Measurements from ENCODE around the gene TMEM147.

TMEM147 gene

DNA sequence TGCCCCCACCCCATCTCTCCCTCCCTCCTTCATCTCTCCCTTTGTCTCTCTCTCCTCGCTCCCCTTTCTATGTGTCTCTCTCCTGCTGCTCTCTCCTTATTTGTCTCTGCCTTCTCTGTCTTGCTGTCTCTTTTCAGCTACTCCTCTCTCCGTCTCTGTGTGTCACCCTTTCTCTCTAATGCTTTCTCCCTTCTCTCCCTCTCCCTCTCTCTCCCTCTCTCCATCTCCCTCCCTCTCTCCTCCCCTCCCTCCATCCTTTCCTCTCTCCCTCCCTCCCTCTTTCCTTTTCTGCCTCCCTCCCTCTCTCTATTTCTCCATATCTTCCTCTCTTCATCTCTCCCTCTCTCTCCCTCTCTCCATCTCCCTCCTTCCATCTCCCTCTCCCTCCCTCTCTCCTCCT is 17.4 kb downstream of the TMEM147 start:
- no peaks in the 10 kb centered on the region for H3K36me3 ChIP-seq (ENCODE audit: control insufficient read depth in 2 of 2, insufficient read depth in 1 of 2, low read length in 2 of 2)
- H3K4me3 ChIP-seq (ENCODE audit: low read depth, low read length): no peak overlapping the region
- no peaks in the 10 kb centered on the region; the same call in 1 of the 2 replicates for H3K9me3 ChIP-seq (ENCODE audit: control insufficient read depth, insufficient read depth, low read depth, low read length)
- H3K4me1 ChIP-seq (ENCODE audit: control insufficient read depth, insufficient read depth, low read length): peaks cover 10% of the 10 kb centered on the region
- TF ChIP-seq ZNF621 (tag by site-specific recombination; IDR thresholded peaks at IDR 0.05) (peak; percentile 47; the same call in 1 of the 2 replicates), BCL11B (tag by site-specific recombination; IDR thresholded peaks at IDR 0.05; ENCODE audit: low read depth) (no peak), ZNF366 (tag by site-specific recombination; conservative IDR thresholded peaks at IDR 0.05) (peak; percentile 99), ZNF169 (tag by site-specific recombination; IDR thresholded peaks at IDR 0.05) (peak; percentile 98), ZNF157 (tag by site-specific recombination; IDR thresholded peaks at IDR 0.05) (0 out of 2 replicates have a peak, but pooled peaks have one; percentile 21), GFI1B (tag by site-specific recombination; IDR thresholded peaks at IDR 0.05) (no peak), ZBTB17 (tag by site-specific recombination; IDR thresholded peaks at IDR 0.05) (0 out of 2 replicates have a peak, but pooled peaks have one; percentile 24), ZNF274 (IDR thresholded peaks at IDR 0.05; ENCODE audit: low read length) (no peak), ZNF274 (tag by site-specific recombination; IDR thresholded peaks at IDR 0.05; ENCODE audit: borderline replicate concordance) (no peak), PRDM1 (tag by site-specific recombination; IDR thresholded peaks at IDR 0.05) (peak; percentile 99), ZNF776 (tag by site-specific recombination; IDR thresholded peaks at IDR 0.05; ENCODE audit: borderline replicate concordance) (0 out of 2 replicates have a peak, but pooled peaks have one; percentile 77), ZNF394 (tag by site-specific recombination; IDR thresholded peaks at IDR 0.05; ENCODE audit: borderline replicate concordance) (peak; percentile 77; the same call in 1 of the 2 replicates), ZNF660 (tag by site-specific recombination; IDR thresholded peaks at IDR 0.05) (no peak), RBAK (tag by site-specific recombination; IDR thresholded peaks at IDR 0.05) (no peak), ZBTB48 (tag by site-specific recombination; IDR thresholded peaks at IDR 0.05) (no peak), ZNF596 (tag by site-specific recombination; IDR thresholded peaks at IDR 0.05) (peak; percentile 89), ZNF473 (tag by site-specific recombination; IDR thresholded peaks at IDR 0.05) (peak; percentile 76), ZNF791 (tag by site-specific recombination; IDR thresholded peaks at IDR 0.05) (no peak; the same call in 1 of the 2 replicates)
- TF ChIP-seq, protein P1, sequence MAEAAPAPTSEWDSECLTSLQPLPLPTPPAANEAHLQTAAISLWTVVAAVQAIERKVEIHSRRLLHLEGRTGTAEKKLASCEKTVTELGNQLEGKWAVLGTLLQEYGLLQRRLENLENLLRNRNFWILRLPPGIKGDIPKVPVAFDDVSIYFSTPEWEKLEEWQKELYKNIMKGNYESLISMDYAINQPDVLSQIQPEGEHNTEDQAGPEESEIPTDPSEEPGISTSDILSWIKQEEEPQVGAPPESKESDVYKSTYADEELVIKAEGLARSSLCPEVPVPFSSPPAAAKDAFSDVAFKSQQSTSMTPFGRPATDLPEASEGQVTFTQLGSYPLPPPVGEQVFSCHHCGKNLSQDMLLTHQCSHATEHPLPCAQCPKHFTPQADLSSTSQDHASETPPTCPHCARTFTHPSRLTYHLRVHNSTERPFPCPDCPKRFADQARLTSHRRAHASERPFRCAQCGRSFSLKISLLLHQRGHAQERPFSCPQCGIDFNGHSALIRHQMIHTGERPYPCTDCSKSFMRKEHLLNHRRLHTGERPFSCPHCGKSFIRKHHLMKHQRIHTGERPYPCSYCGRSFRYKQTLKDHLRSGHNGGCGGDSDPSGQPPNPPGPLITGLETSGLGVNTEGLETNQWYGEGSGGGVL (tag by site-specific recombination; IDR thresholded peaks at IDR 0.05): peak; percentile 83
- TF ChIP-seq, protein P2, sequence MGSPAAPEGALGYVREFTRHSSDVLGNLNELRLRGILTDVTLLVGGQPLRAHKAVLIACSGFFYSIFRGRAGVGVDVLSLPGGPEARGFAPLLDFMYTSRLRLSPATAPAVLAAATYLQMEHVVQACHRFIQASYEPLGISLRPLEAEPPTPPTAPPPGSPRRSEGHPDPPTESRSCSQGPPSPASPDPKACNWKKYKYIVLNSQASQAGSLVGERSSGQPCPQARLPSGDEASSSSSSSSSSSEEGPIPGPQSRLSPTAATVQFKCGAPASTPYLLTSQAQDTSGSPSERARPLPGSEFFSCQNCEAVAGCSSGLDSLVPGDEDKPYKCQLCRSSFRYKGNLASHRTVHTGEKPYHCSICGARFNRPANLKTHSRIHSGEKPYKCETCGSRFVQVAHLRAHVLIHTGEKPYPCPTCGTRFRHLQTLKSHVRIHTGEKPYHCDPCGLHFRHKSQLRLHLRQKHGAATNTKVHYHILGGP (tag by site-specific recombination; IDR thresholded peaks at IDR 0.05): 0 out of 2 replicates have a peak, but pooled peaks have one; percentile 53
- TF ChIP-seq, protein P3, sequence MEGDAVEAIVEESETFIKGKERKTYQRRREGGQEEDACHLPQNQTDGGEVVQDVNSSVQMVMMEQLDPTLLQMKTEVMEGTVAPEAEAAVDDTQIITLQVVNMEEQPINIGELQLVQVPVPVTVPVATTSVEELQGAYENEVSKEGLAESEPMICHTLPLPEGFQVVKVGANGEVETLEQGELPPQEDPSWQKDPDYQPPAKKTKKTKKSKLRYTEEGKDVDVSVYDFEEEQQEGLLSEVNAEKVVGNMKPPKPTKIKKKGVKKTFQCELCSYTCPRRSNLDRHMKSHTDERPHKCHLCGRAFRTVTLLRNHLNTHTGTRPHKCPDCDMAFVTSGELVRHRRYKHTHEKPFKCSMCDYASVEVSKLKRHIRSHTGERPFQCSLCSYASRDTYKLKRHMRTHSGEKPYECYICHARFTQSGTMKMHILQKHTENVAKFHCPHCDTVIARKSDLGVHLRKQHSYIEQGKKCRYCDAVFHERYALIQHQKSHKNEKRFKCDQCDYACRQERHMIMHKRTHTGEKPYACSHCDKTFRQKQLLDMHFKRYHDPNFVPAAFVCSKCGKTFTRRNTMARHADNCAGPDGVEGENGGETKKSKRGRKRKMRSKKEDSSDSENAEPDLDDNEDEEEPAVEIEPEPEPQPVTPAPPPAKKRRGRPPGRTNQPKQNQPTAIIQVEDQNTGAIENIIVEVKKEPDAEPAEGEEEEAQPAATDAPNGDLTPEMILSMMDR (tag by site-specific recombination; IDR thresholded peaks at IDR 0.05): 0 out of 2 replicates have a peak, but pooled peaks have one; percentile 27
- TF ChIP-seq, protein P4, sequence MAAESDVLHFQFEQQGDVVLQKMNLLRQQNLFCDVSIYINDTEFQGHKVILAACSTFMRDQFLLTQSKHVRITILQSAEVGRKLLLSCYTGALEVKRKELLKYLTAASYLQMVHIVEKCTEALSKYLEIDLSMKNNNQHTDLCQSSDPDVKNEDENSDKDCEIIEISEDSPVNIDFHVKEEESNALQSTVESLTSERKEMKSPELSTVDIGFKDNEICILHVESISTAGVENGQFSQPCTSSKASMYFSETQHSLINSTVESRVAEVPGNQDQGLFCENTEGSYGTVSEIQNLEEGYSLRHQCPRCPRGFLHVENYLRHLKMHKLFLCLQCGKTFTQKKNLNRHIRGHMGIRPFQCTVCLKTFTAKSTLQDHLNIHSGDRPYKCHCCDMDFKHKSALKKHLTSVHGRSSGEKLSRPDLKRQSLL (tag by site-specific recombination; IDR thresholded peaks at IDR 0.05): no peak
- CTCF ChIA-PET: interaction anchor here (0.6 to 1.3 kb wide), 6 partner anchors 13 to 210 kb away, joined by 3 to 9 read pairs (median 4); no protein-coding TSS in a partner anchor
- POLR2A ChIA-PET: interaction anchor here (0.6 to 0.7 kb wide), 2 partner anchors 14 to 95 kb away, joined by 3 read pairs; no protein-coding TSS in a partner anchor
- no peak overlapping the region for H3K27ac ChIP-seq (ENCODE audit: extremely low read depth, low read depth, low read length)

All from HEK293 (cell line).